Adrenal gland (tissue), 12 donors: Measurements from ENCODE around the gene TSPAN5. TPM values are rescaled to one million over a fixed set of nuclear protein-coding genes. Genes with fewer than 3 reads are reported as not detected.

Experiments
- DNase-seq, 7 donors: peaks; one replicate each; pipeline ENCODE4 v3.0.0-alpha.2; 2019 to 2020
- H3K27ac ChIP-seq, 5 donors: fragments of 200-600 bp; sonication (generic) in 4 of 5; 1 replicate in 3 of 5; 2 replicates in 2 of 5; pipeline versions ENCODE4 v1.5.1 to v1.8.0; 2016 to 2020; ENCODE audit warnings: mild to moderate bottlenecking in 1 of 5
- H3K27me3 ChIP-seq: fragments of 200-600 bp; 2 replicates; pipeline ENCODE4 v1.8.0; 2021
- H3K36me3 ChIP-seq, 2 donors: fragments of 200-600 bp; replicated peaks in 1 of 2; 1 replicate in 1 of 2; 2 replicates in 1 of 2; pipeline versions ENCODE4 v1.5.1 to v1.8.0; 2018 to 2022
- H3K4me1 ChIP-seq, 2 donors: fragments of 200-600 bp; replicated peaks in 1 of 2; 1 replicate in 1 of 2; 2 replicates in 1 of 2; pipeline versions ENCODE4 v1.5.1 to v1.8.0; 2018 to 2021
- H3K4me3 ChIP-seq, 4 donors: fragments of 200-600 bp; sonication (generic) in 3 of 4; one replicate each; pipeline ENCODE4 v1.5.1; 2016 to 2018
- H3K9me3 ChIP-seq, 3 donors: fragments of 200-600 bp; sonication (generic) in 1 of 3; replicated peaks in 1 of 3; 1 replicate in 2 of 3; 2 replicates in 1 of 3; pipeline versions ENCODE4 v1.5.1 to v1.8.0; 2016 to 2021
- CTCF ChIP-seq, 6 experiments: fragments of 450-650 bp in 4 of 6; fragments of 200-600 bp in 2 of 6; sonication (generic) in 1 of 6; IDR thresholded peaks; 1 replicate in 5 of 6; 2 replicates in 1 of 6; pipeline versions ENCODE4 v1.5.1 to v1.8.0; 2016 to 2021; ENCODE audit warnings: antibody characterized with exemption in 6 of 6, mild to moderate bottlenecking in 2 of 6, moderate library complexity in 1 of 6
- POLR2A ChIP-seq, 2 donors: fragments of 450-650 bp; IDR thresholded peaks; one replicate each; pipeline ENCODE4 v1.6.1; 2017; ENCODE audit warnings: antibody characterized with exemption in 2 of 2, mild to moderate bottlenecking in 2 of 2, moderate library complexity in 1 of 2
- WGBS, 4 donors: extraction: QIAGEN DNeasy Blood & Tissue Kit in 2 of 4; methylation state at CpG; one replicate each; pipeline versions ENCODE4 v1.1.5 to v1.1.7; 2013 to 2017; 5-methylcytosine and 5-hydroxymethylcytosine counted together
- intact Hi-C, 2 donors: fragments of 100-400 bp; cut with DNase I; formaldehyde crosslinking; loops; one replicate each; pipeline versions ENCODE4 v1.14.1 to v1.15.0; 2022 to 2023
- polyA plus RNA-seq, 3 donors: library from polyadenylated mRNA; stranded (reverse); fragments of 200-250 nt in 2 of 3; fragments of 350-450 nt in 1 of 3; fragmentation: Illumina TruSeq in 1 of 3; extraction: RNeasy Lipid Tissue Mini Kit (QIAGEN cat#74804) in 1 of 3; gene quantifications; one replicate each; pipeline ENCODE4 v1.2.3, GENCODE V29; 2013 to 2014
- total RNA-seq, 9 donors: library from RNA; depleted of rRNA in 4 of 9; stranded (reverse); fragments of >200 nt in 4 of 9; fragments of 120-200 nt in 1 of 9; fragmentation: NEBNext Ultra II Directional in 1 of 9; extraction: Animal tissue kit (Norgen Biotek cat#: 25700) in 1 of 9; gene quantifications; one replicate each; pipeline versions ENCODE4 v1.1.0 to v1.2.4, GENCODE V29; 2013 to 2023
- donor health status: healthy with polysubstance abuse.
- donor health status: Bipolar disorder and iron deficiency.
- donor health status: DM: yes; HTN: yes; CAD: no.
- donor health status: DM: no; HTN: no; CAD: no.
- donor health status: DM: no; HTN: no; CAD: no.
- donor health status: DM: yes; HTN: yes; CAD: no.

The TSPAN5 gene
- total and polyA plus RNA-seq, 12 donors: 1.4 to 23.8 (median 2.7) TPM

GRCh38 chr4:98546910-98547594, 111.4 kb downstream of the TSPAN5 start:
- WGBS, 4 donors: 39 to 51% (median 48%) methylated on average over 16 to 17 of the region's 17 CpGs
- Histone ChIP-seq H3K4me1 (no peaks in the 10 kb centered on the region), H3K9me3 (no peaks in the 10 kb centered on the region), H3K27me3 (no peaks in the 10 kb centered on the region), H3K27ac (peak overlapping the region in 2 of 5 donors; percentile 56 to 57), H3K36me3 (no peaks in the 10 kb centered on the region), H3K4me3 (peak overlapping the region in 1 of 4 donors; percentile 31)
- intact Hi-C loops: no loop called here
- no peak for TF ChIP-seq POLR2A (IDR thresholded peaks at IDR 0.05)
- TF ChIP-seq CTCF (IDR thresholded peaks at IDR 0.05): no peak
- DNase-seq: peak in 3 of 7 donors; percentile 9 to 58 (median 22)

GRCh38 chr4:98544818-98545414, 113.5 kb downstream of the TSPAN5 start:
- H3K4me1 ChIP-seq: no peaks in the 10 kb centered on the region
- no peak for TF ChIP-seq CTCF (IDR thresholded peaks at IDR 0.05)
- no peak for TF ChIP-seq POLR2A (IDR thresholded peaks at IDR 0.05)
- no peak overlapping the region for H3K4me3 ChIP-seq
- no peaks in the 10 kb centered on the region for H3K9me3 ChIP-seq
- H3K27me3 ChIP-seq: no peaks in the 10 kb centered on the region
- H3K36me3 ChIP-seq: no peaks in the 10 kb centered on the region
- 66 to 78% (median 75%) methylated on average over 3 of the region's 3 CpGs for WGBS, 4 donors
- no peak for DNase-seq
- H3K27ac ChIP-seq: no peak overlapping the region
- intact Hi-C loops: no loop called here

GRCh38 chr4:98544141-98544817, 114.1 kb downstream of the TSPAN5 start:
- TF ChIP-seq POLR2A (IDR thresholded peaks at IDR 0.05) (no peak), CTCF (IDR thresholded peaks at IDR 0.05) (no peak)
- intact Hi-C loops: no loop called here
- Histone ChIP-seq H3K4me1 (no peaks in the 10 kb centered on the region), H3K36me3 (no peaks in the 10 kb centered on the region), H3K9me3 (no peaks in the 10 kb centered on the region), H3K27ac (no peak overlapping the region), H3K27me3 (no peaks in the 10 kb centered on the region), H3K4me3 (no peak overlapping the region)
- 83 to 87% (median 85%) methylated on average over 5 of the region's 5 CpGs for WGBS, 4 donors
- DNase-seq: no peak

- DNase-seq: no peak
- TF ChIP-seq CTCF (IDR thresholded peaks at IDR 0.05) (no peak), POLR2A (IDR thresholded peaks at IDR 0.05) (no peak)
- Histone ChIP-seq H3K36me3 (no peaks in the 10 kb centered on the region), H3K4me3 (no peak overlapping the region), H3K27me3 (no peaks in the 10 kb centered on the region), H3K4me1 (no peaks in the 10 kb centered on the region), H3K27ac (no peak overlapping the region), H3K9me3 (no peaks in the 10 kb centered on the region)
- intact Hi-C loops: no loop called here
- 82 to 92% (median 89%) methylated on average over 2 of the region's 2 CpGs for WGBS, 4 donors
Observed at GRCh38 chr4:98542011-98542410, 116.4 kb downstream of the TSPAN5 start.
